Heart left ventricle (tissue), 16 donors: ENCODE measurements around the gene LNX1. TPM values are rescaled to one million over a fixed set of nuclear protein-coding genes. Genes with fewer than 3 reads are reported as not detected.

Source experiments
- ATAC-seq, 4 donors: fragments of 200-7000 bp; cut with Tn5 transposase; one replicate each; pipeline ENCODE4 v1.9.1; 2020 to 2022; ENCODE audit warnings: moderate library complexity in 4 of 4, mild to moderate bottlenecking in 3 of 4, moderate number of reproducible peaks in 1 of 4
- DNase-seq, 5 donors: peaks; one replicate each; pipeline ENCODE4 v3.0.0-alpha.2; 2020
- H3K27ac ChIP-seq, 12 donors: fragments of 200-600 bp; sonication (generic) in 4 of 12; one replicate each; pipeline versions ENCODE4 v1.5.0 to v1.8.0; 2016 to 2022; ENCODE audit warnings: mild to moderate bottlenecking in 2 of 12
- H3K27me3 ChIP-seq, 9 donors: fragments of 200-600 bp; sonication (generic) in 2 of 9; one replicate each; pipeline versions ENCODE4 v1.5.1 to v1.8.0; 2016 to 2022; ENCODE audit warnings: mild to moderate bottlenecking in 3 of 9
- H3K36me3 ChIP-seq, 9 donors: fragments of 200-600 bp; sonication (generic) in 2 of 9; one replicate each; pipeline versions ENCODE4 v1.5.0 to v1.8.0; 2018 to 2022; ENCODE audit warnings: mild to moderate bottlenecking in 2 of 9
- H3K4me1 ChIP-seq, 12 donors: fragments of 200-600 bp; sonication (generic) in 4 of 12; one replicate each; pipeline versions ENCODE4 v1.5.0 to v1.8.0; 2016 to 2022; ENCODE audit warnings: mild to moderate bottlenecking in 3 of 12
- H3K4me3 ChIP-seq, 12 donors: fragments of 200-600 bp; sonication (generic) in 4 of 12; one replicate each; pipeline versions ENCODE4 v1.5.0 to v1.8.0; 2017 to 2022; ENCODE audit warnings: mild to moderate bottlenecking in 9 of 12, moderate library complexity in 4 of 12
- H3K9me3 ChIP-seq, 12 donors: fragments of 200-600 bp; sonication (generic) in 4 of 12; one replicate each; pipeline versions ENCODE4 v1.5.0 to v1.8.0; 2016 to 2022; ENCODE audit warnings: mild to moderate bottlenecking in 1 of 12
- CTCF ChIP-seq, 12 donors: fragments of 200-600 bp; sonication (generic) in 4 of 12; IDR thresholded peaks; one replicate each; pipeline versions ENCODE4 v1.5.0 to v1.8.0; 2018 to 2022; ENCODE audit warnings: antibody characterized with exemption in 12 of 12, mild to moderate bottlenecking in 5 of 12
- POLR2A ChIP-seq, 2 donors: fragments of 450-650 bp; IDR thresholded peaks; one replicate each; pipeline ENCODE4 v1.6.1; 2017; ENCODE audit warnings: antibody characterized with exemption in 2 of 2, mild to moderate bottlenecking in 2 of 2, moderate library complexity in 2 of 2
- WGBS, 4 donors: extraction: QIAGEN DNeasy Blood & Tissue Kit in 2 of 4; methylation state at CpG; one replicate each; pipeline versions ENCODE4 v1.1.5 to v1.1.7; 2013 to 2018; 5-methylcytosine and 5-hydroxymethylcytosine counted together
- intact Hi-C, 10 donors: fragments of 100-400 bp; cut with DNase I; formaldehyde crosslinking; loops; one replicate each; pipeline versions ENCODE4 v1.11.1 to v1.14.2; 2022
- polyA plus RNA-seq, 2 donors: library from polyadenylated mRNA; stranded (reverse); fragments of 200-250 nt; gene quantifications; one replicate each; pipeline ENCODE4 v1.2.3, GENCODE V29; 2013
- total RNA-seq, 9 donors: library from RNA; depleted of rRNA in 2 of 9; stranded (reverse); fragments of >200 nt in 2 of 9; fragmentation: NEBNext Ultra II Directional in 3 of 9; extraction: Animal tissue kit (Norgen Biotek cat#: 25700) in 3 of 9; gene quantifications; one replicate each; pipeline versions ENCODE4 v1.1.0 to v1.2.4, GENCODE V29; 2016 to 2023
- donor health status: ischemic (EF 13 %, LVEDD 7.1; RV severe dilation, severe dysfunction).
- donor health status: healthy with polysubstance abuse.
- donor health status: DM: no; HTN: yes; CAD: no.
- donor health status: DM: no; HTN: no; CAD: no.
- donor health status: ischemic (EF 25% LVEDD 6.9; RV normal size, moderate dysfunction).
- donor health status: ischemic (EF 25% LVEDD 5.7; RV mildly dilated, moderate dysfunction).
- donor health status: healthy.
- donor health status: DM: yes; HTN: yes; CAD: no.
- donor health status: ischemic (EF 35%, LVEDD 5.7; RV mildly dilated, moderate dysfunction).
- donor health status: nonischemic (EF 11% LVEDD 7.7; RV severe dilation, severe dysfunction).
- donor health status: DM: yes; HTN: yes; CAD: no.
- donor health status: PGD.
- donor health status: ischemic (EF 29% LVEDD 5.4; RV normal size, mild dysfunction).
- donor health status: nonischemic (EF 23%, LVEDD 6.1; RV moderate dilation, normal function).

The LNX1 gene
- total and polyA plus RNA-seq, 11 donors = 3.4 to 15.7 (median 6.7) TPM

GRCh38 chr4:53529025-53529424, 62.3 kb downstream of the LNX1 start:
- TF ChIP-seq CTCF (IDR thresholded peaks at IDR 0.05) (no peak), POLR2A (IDR thresholded peaks at IDR 0.05) (no peak)
- no peak overlapping the region for H3K4me3 ChIP-seq
- H3K27me3 ChIP-seq = no peaks in the 10 kb centered on the region
- H3K9me3 ChIP-seq = no peaks in the 10 kb centered on the region
- H3K4me1 ChIP-seq = peaks cover 0 to 13% (median 0%) of the 10 kb centered on the region in 12 donors
- H3K36me3 ChIP-seq = no peaks in the 10 kb centered on the region
- no peak for DNase-seq
- intact Hi-C loops = no loop called here
- WGBS, 4 donors = 83 to 87% (median 85%) methylated on average over 3 of the region's 3 CpGs
- no peak for ATAC-seq
- no peak overlapping the region for H3K27ac ChIP-seq

- intact Hi-C loops = no loop called here
- 97 to 98% (median 97%) methylated on average over 4 of the region's 4 CpGs for WGBS, 4 donors
- ATAC-seq = no peak
- TF ChIP-seq POLR2A (IDR thresholded peaks at IDR 0.05) = no peak
- no peak for TF ChIP-seq CTCF (IDR thresholded peaks at IDR 0.05)
- no peak for DNase-seq
- Histone ChIP-seq H3K27ac (no peak overlapping the region), H3K4me3 (no peak overlapping the region), H3K9me3 (no peaks in the 10 kb centered on the region), H3K27me3 (no peaks in the 10 kb centered on the region), H3K36me3 (no peaks in the 10 kb centered on the region), H3K4me1 (peaks cover 0 to 11% (median 0%) of the 10 kb centered on the region in 12 donors)
Measured at GRCh38 chr4:53527930-53528329, 63.4 kb downstream of the LNX1 start.

- WGBS, 4 donors = 65 to 94% (median 83%) methylated on average over 1 of the region's 1 CpG
- H3K36me3 ChIP-seq = no peaks in the 10 kb centered on the region
- no peak for TF ChIP-seq POLR2A (IDR thresholded peaks at IDR 0.05)
- no peak for TF ChIP-seq CTCF (IDR thresholded peaks at IDR 0.05)
- no peaks in the 10 kb centered on the region for H3K9me3 ChIP-seq
- DNase-seq (no peak), ATAC-seq (no peak)
- H3K27ac ChIP-seq = no peak overlapping the region
- H3K4me3 ChIP-seq = no peak overlapping the region
- H3K4me1 ChIP-seq = peaks cover 0 to 7% (median 0%) of the 10 kb centered on the region in 12 donors
- H3K27me3 ChIP-seq = no peaks in the 10 kb centered on the region
- intact Hi-C loops = no loop called here
Measured at GRCh38 chr4:53527326-53527725, 64.0 kb downstream of the LNX1 start.

GRCh38 chr4:53522334-53522733, 69.0 kb downstream of the LNX1 start:
- DNase-seq = no peak
- Histone ChIP-seq H3K36me3 (no peaks in the 10 kb centered on the region), H3K4me3 (no peak overlapping the region), H3K4me1 (peaks cover 0 to 7% (median 0%) of the 10 kb centered on the region in 12 donors), H3K27ac (no peak overlapping the region), H3K9me3 (no peaks in the 10 kb centered on the region), H3K27me3 (no peaks in the 10 kb centered on the region)
- TF ChIP-seq CTCF (IDR thresholded peaks at IDR 0.05) (no peak), POLR2A (IDR thresholded peaks at IDR 0.05) (no peak)
- ATAC-seq = no peak
- intact Hi-C loops = no loop called here
